Germinal center (tissue), 1 donor: ENCODE results near the gene ETS2.
"Not testable (repeated sequence)": the region's sequence is repeated elsewhere in the genome, so short reads cannot be mapped to it uniquely, and the experiment has no call there.

Experiments
- DNase-seq: peaks from one replicate; pipeline ENCODE4 v3.0.0; 2012; ENCODE audit warnings: mixed read lengths, low spot score

The ETS2 gene

GRCh38 chr21:38818325-38818723 lies 12.6 kb downstream of the ETS2 start:
- DNase-seq = no peak

GRCh38 chr21:38819051-38819718 lies 13.5 kb downstream of the ETS2 start:
- DNase-seq = no peak

GRCh38 chr21:38819719-38820159 lies 14.0 kb downstream of the ETS2 start:
- no peak for DNase-seq

- DNase-seq = no peak
Measured at GRCh38 chr21:38820471-38821239, 14.9 kb downstream of the ETS2 start.

GRCh38 chr21:38821248-38821647 lies 15.5 kb downstream of the ETS2 start:
- no peak for DNase-seq

- DNase-seq = no peak
Measured at GRCh38 chr21:38821959-38822682, 16.4 kb downstream of the ETS2 start.

- no peak for DNase-seq
Measured at GRCh38 chr21:38822778-38823238, 17.1 kb downstream of the ETS2 start.

- no peak for DNase-seq
Measured at GRCh38 chr21:38823737-38824123, 18.0 kb downstream of the ETS2 start.

GRCh38 chr21:38824124-38824822 lies 18.5 kb downstream of the ETS2 start:
- DNase-seq = no peak

GRCh38 chr21:38825269-38825668 lies 19.5 kb downstream of the ETS2 start:
- DNase-seq = no peak

- DNase-seq = no peak
Measured at GRCh38 chr21:38825921-38826320, 20.2 kb downstream of the ETS2 start.

GRCh38 chr21:38828111-38828510 lies 22.4 kb downstream of the ETS2 start:
- not testable (repeated sequence) for DNase-seq

- DNase-seq = no peak
Measured at GRCh38 chr21:38830671-38831525, 25.2 kb downstream of the ETS2 start.

- peak; percentile 77 for DNase-seq
Measured at GRCh38 chr21:38831526-38832467, 26.1 kb downstream of the ETS2 start.

- no peak for DNase-seq
Measured at GRCh38 chr21:38832664-38833063, 26.9 kb downstream of the ETS2 start.

- DNase-seq = no peak
Measured at GRCh38 chr21:38833117-38833516, 27.4 kb downstream of the ETS2 start.

- no peak for DNase-seq
Measured at GRCh38 chr21:38834725-38835124, 29.0 kb downstream of the ETS2 start.

- no peak for DNase-seq
Measured at GRCh38 chr21:38837806-38838461, 32.2 kb downstream of the ETS2 start.

- no peak for DNase-seq
Measured at GRCh38 chr21:38838598-38839327, 33.0 kb downstream of the ETS2 start.
